GM12878 (cell line): ENCODE results near the gene ETF1. TPM values are rescaled to one million over a fixed set of nuclear protein-coding genes. Genes with fewer than 3 reads are reported as not detected.
A peak's percentile ranks its signal among the peaks of the same experiment; 100 is the strongest.

ENCODE experiments used
- ATAC-seq: fragments of 200-7000 bp; cut with Tn5 transposase; 3 replicates; pipeline ENCODE4 v1.9.1; 2020; ENCODE audit warnings: mild to moderate bottlenecking, moderate library complexity
- BruUV-seq: library from RNA; stranded (reverse); fragments of 400-500 nt; replicated peaks from 2 replicates; lab custom pipeline; 2021; lab: Mats Ljungman, UMichigan
- CTCF ChIA-PET: fragments of 300-600 bp; sonication (Branson Sonifier 250); formaldehyde crosslinking; extraction: SDS; loops from one replicate; lab custom pipeline; 2021; ENCODE audit warnings: inconsistent platforms; lab: Yijun Ruan, JAX
- POLR2A ChIA-PET: fragments of 350-600 bp; formaldehyde crosslinking; extraction: SDS; loops from one replicate; lab custom pipeline; 2021; ENCODE audit warnings: inconsistent platforms; lab: Charles Lee
- RAD21 ChIA-PET: fragments of 300-600 bp; sonication (Branson Sonifier 250); formaldehyde crosslinking; loops from one replicate; lab custom pipeline; 2023; ENCODE audit warnings: antibody characterized with exemption; ENCODE audit not compliant: unreplicated experiment; lab: Charles Lee
- SMC1A ChIA-PET: fragments of 300-600 bp; sonication (Branson Sonifier 250); formaldehyde crosslinking; loops from one replicate; lab custom pipeline; 2023; ENCODE audit not compliant: unreplicated experiment, uncharacterized antibody; lab: Charles Lee
- DNase-seq: peaks from one replicate; pipeline ENCODE4 v3.0.0-alpha.2; 2011; ENCODE audit warnings: low read depth, low spot score
- FAIRE-seq: peaks from 3 replicates; lab custom pipeline; 2011; peaks lifted over from hg19 to GRCh38; lab: Jason Lieb, UNC
- H2AFZ ChIP-seq: 2 replicates; pipeline ENCODE4 v1.6.0; 2011; ENCODE audit warnings: low read depth, low read length, control low read depth; ENCODE audit not compliant: control insufficient read depth
- H3K27ac ChIP-seq: 2 replicates; pipeline ENCODE4 v1.5.1; 2011; ENCODE audit warnings: control low read depth; ENCODE audit not compliant: control insufficient read depth, insufficient read depth
- H3K27me3 ChIP-seq, 2 experiments: replicated peaks in 1 of 2; 2 replicates each; pipeline versions ENCODE4 v1.6.0 to v1.6.1; 2011; ENCODE audit warnings: low read length in 1 of 2; ENCODE audit not compliant: control insufficient read depth in 2 of 2, insufficient read depth in 2 of 2
- H3K36me3 ChIP-seq, 2 experiments: 2 replicates each; pipeline ENCODE4 v1.5.1; 2011; ENCODE audit warnings: low read length in 1 of 2; ENCODE audit not compliant: control insufficient read depth in 2 of 2, insufficient read depth in 2 of 2
- H3K4me1 ChIP-seq: 2 replicates; pipeline ENCODE4 v1.6.1; 2011; ENCODE audit warnings: mild to moderate bottlenecking, low read length, moderate library complexity, mixed read lengths; ENCODE audit not compliant: control insufficient read depth, insufficient read depth
- H3K4me2 ChIP-seq: 2 replicates; pipeline ENCODE4 v1.6.0; 2011; ENCODE audit warnings: control low read depth; ENCODE audit not compliant: control insufficient read depth, insufficient read depth
- H3K4me3 ChIP-seq: fragments of 200-600 bp; sonication (generic); 2 replicates; pipeline ENCODE4 v1.5.1; 2016
- H3K79me2 ChIP-seq: 2 replicates; pipeline ENCODE4 v1.6.0; 2011; ENCODE audit warnings: low read length; ENCODE audit not compliant: control insufficient read depth, insufficient read depth
- H3K9ac ChIP-seq: 2 replicates; pipeline ENCODE4 v1.8.0; 2011; ENCODE audit warnings: low read length, control low read depth, mixed read lengths; ENCODE audit not compliant: control insufficient read depth, insufficient read depth
- H3K9me3 ChIP-seq: replicated peaks from 3 replicates; pipeline ENCODE4 v1.5.1; 2011; ENCODE audit warnings: mild to moderate bottlenecking, low read length; ENCODE audit not compliant: control insufficient read depth, insufficient read depth
- H4K20me1 ChIP-seq: 2 replicates; pipeline ENCODE4 v1.6.0; 2011; ENCODE audit not compliant: control insufficient read depth, insufficient read depth
- ATF3 ChIP-seq: IDR thresholded peaks from 2 replicates; pipeline ENCODE4 v1.6.1; 2011; ENCODE audit warnings: low read depth, mild to moderate bottlenecking, low read length, moderate library complexity, borderline replicate concordance; ENCODE audit errors: extremely low read depth
- BCL11A ChIP-seq: IDR thresholded peaks from 2 replicates; pipeline ENCODE4 v1.6.1; 2011; ENCODE audit warnings: low read depth, low read length
- CBFB ChIP-seq: IDR thresholded peaks from 2 replicates; pipeline ENCODE4 v1.6.1; 2016; ENCODE audit warnings: antibody characterized with exemption, low read depth
- CHD1 ChIP-seq: IDR thresholded peaks from 2 replicates; pipeline ENCODE4 v1.6.1; 2012; ENCODE audit warnings: low read depth, low read length, improper control_type of control experiment
- E4F1 ChIP-seq: fragments of 450-650 bp; IDR thresholded peaks from 2 replicates; pipeline ENCODE4 v1.6.1; 2018; ENCODE audit warnings: borderline replicate concordance, mild to moderate bottlenecking; ENCODE audit not compliant: partially characterized antibody
- EZH2 ChIP-seq: IDR thresholded peaks from 2 replicates; pipeline ENCODE4 v1.6.1; 2012; ENCODE audit warnings: low read depth, mild to moderate bottlenecking, control low read depth, inconsistent platforms, low read length, borderline replicate concordance; ENCODE audit not compliant: control insufficient read depth
- FOXK2 ChIP-seq: fragments of 450-650 bp; IDR thresholded peaks from 2 replicates; pipeline ENCODE4 v1.6.1; 2017; ENCODE audit warnings: mild to moderate bottlenecking, moderate library complexity
- JUNB ChIP-seq: IDR thresholded peaks from 2 replicates; pipeline ENCODE4 v1.6.1; 2016; ENCODE audit warnings: antibody characterized with exemption, mild to moderate bottlenecking
- KAT2A ChIP-seq: conservative IDR thresholded peaks from 2 replicates; pipeline ENCODE4 v1.6.1; 2011; ENCODE audit warnings: low read depth, low read length; ENCODE audit not compliant: control insufficient read depth
- KLF5 ChIP-seq: fragments of 450-650 bp; IDR thresholded peaks from 2 replicates; pipeline ENCODE4 v1.6.1; 2014; ENCODE audit warnings: mild to moderate bottlenecking; ENCODE audit not compliant: partially characterized antibody
- NR2C2 ChIP-seq: IDR thresholded peaks from 2 replicates; pipeline ENCODE4 v1.6.1; 2011; ENCODE audit warnings: borderline replicate concordance, low read depth; ENCODE audit not compliant: control insufficient read depth, insufficient read length
- PBX3 ChIP-seq: IDR thresholded peaks from 2 replicates; pipeline ENCODE4 v1.6.1; 2011; ENCODE audit warnings: mild to moderate bottlenecking, low read depth, low read length, moderate library complexity; ENCODE audit not compliant: insufficient replicate concordance
- RAD21 ChIP-seq: IDR thresholded peaks from 2 replicates; pipeline ENCODE4 v1.6.1; 2011; ENCODE audit warnings: mild to moderate bottlenecking, low read depth, low read length, moderate library complexity; ENCODE audit not compliant: insufficient read depth
- SP1 ChIP-seq: IDR thresholded peaks from one replicate; pipeline ENCODE4 v1.6.1; 2011; ENCODE audit warnings: low read depth, low read length
- STAT3 ChIP-seq: IDR thresholded peaks from 2 replicates; pipeline ENCODE4 v1.6.1; 2011; ENCODE audit warnings: low read depth, low read length, improper control_type of control experiment
- TBL1XR1 ChIP-seq: IDR thresholded peaks from 2 replicates; pipeline ENCODE4 v1.6.1; 2012; ENCODE audit warnings: low read depth, low read length, improper control_type of control experiment
- TCF12 ChIP-seq: IDR thresholded peaks from 2 replicates; pipeline ENCODE4 v1.6.1; 2011; ENCODE audit warnings: low read depth, mild to moderate bottlenecking, low read length
- YBX1 ChIP-seq: fragments of 450-650 bp; IDR thresholded peaks from 2 replicates; pipeline ENCODE4 v1.6.1; 2016; ENCODE audit warnings: antibody characterized with exemption
- ZNF207 ChIP-seq: fragments of 450-650 bp; IDR thresholded peaks from 2 replicates; pipeline ENCODE4 v1.6.1; 2014; ENCODE audit warnings: antibody characterized with exemption, mild to moderate bottlenecking, borderline replicate concordance
- ZNF217 ChIP-seq: fragments of 450-650 bp; IDR thresholded peaks from 2 replicates; pipeline ENCODE4 v1.6.1; 2017; ENCODE audit warnings: antibody characterized with exemption, mild to moderate bottlenecking
- ZZZ3 ChIP-seq: IDR thresholded peaks from 2 replicates; pipeline ENCODE4 v1.6.1; 2011; ENCODE audit warnings: low read depth; ENCODE audit not compliant: control insufficient read depth, insufficient read length
- WGBS: methylation state at CpG from one replicate; pipeline ENCODE4 v1.1.6; 2016; ENCODE audit warnings: low lambda C conversion rate; ENCODE audit not compliant: insufficient replicate concordance, insufficient coverage; ENCODE audit errors: missing lambda C conversion rate; 5-methylcytosine and 5-hydroxymethylcytosine counted together
- in situ Hi-C: fragments of 300-500 bp; cut with MboI; formaldehyde crosslinking; loops from 9 replicates; pipeline ENCODE4 v1.14.3; 2018; ENCODE audit warnings: mixed read lengths
- intact Hi-C: fragments of 100-400 bp; cut with micrococcal nuclease; formaldehyde crosslinking; loops from one replicate; pipeline ENCODE4 v1.14.2; 2022; ENCODE audit not compliant: unreplicated experiment
- polyA plus RNA-seq, 11 experiments: library from polyadenylated mRNA; depleted of rRNA in 4 of 11; unstranded in 6 of 11; stranded (reverse) in 5 of 11; fragments of >200 nt; fragmentation: Nextera tagmentation in 4 of 11; fragmentation: Illumina TruSeq in 1 of 11; extraction: Ambion mirVana in 4 of 11; extraction: Trizol in 1 of 11; gene quantifications; 1 replicate in 1 of 11; 2 replicates in 10 of 11; pipeline versions ENCODE4 v1.2.1 to v1.2.3, GENCODE V29; 2011 to 2016; ENCODE audit warnings: inconsistent platforms in 2 of 11, missing spikeins in 2 of 11, low read depth in 1 of 11
- total RNA-seq, 4 experiments: library from RNA; depleted of rRNA in 3 of 4; stranded (reverse); fragments of >200 nt in 3 of 4; fragmentation: Illumina TruSeq in 1 of 4; extraction: Trizol in 1 of 4; gene quantifications; 2 replicates each; pipeline versions ENCODE4 v1.2.1 to v1.2.3, GENCODE V29; 2013 to 2021

Gene ETF1
- total and polyA plus RNA-seq, 10 of the 15 experiments (the other 5 are each of a cell fraction or from before 2014, with no cell fraction given), result 29.8 to 145 (median 108) TPM

GRCh38 chr5:138542180-138542955, 668 bp downstream of the ETF1 start:
- DNase-seq (no peak), FAIRE-seq (no peak), ATAC-seq (peak; percentile 2)
- POLR2A ChIA-PET, result interaction anchor here (0.6 to 3.4 kb wide), 9 partner anchors 8 to 848 kb away, joined by 3 to 26 read pairs (median 5); partner anchors contain the start of genes BRD8, HSPA9 and MZB1
- no peaks in the 10 kb centered on the region for H4K20me1 ChIP-seq
- H3K9me3 ChIP-seq, result no peaks in the 10 kb centered on the region
- H3K27ac ChIP-seq, result peak overlapping the region; percentile 89
- RAD21 ChIA-PET, result interaction anchor here (1.0 to 2.0 kb wide), 4 partner anchors 33 to 211 kb away, joined by 3 to 16 read pairs (median 8); partner anchors contain the start of genes CDC25C, EGR1 and HSPA9
- CTCF ChIA-PET, result interaction anchor here (0.6 to 2.4 kb wide), 8 partner anchors 11 to 190 kb away, joined by 3 to 13 read pairs (median 4); partner anchors contain the start of genes EGR1 and KDM3B
- peaks cover 17% of the 10 kb centered on the region for H3K4me1 ChIP-seq
- H3K4me2 ChIP-seq, result peak overlapping the region; percentile 78
- BruUV-seq, result TSS peak; percentile 62
- peak overlapping the region; percentile 77 for H2AFZ ChIP-seq
- H3K4me3 ChIP-seq, result peak overlapping the region; percentile 99
- SMC1A ChIA-PET, result interaction anchor here (1.0 kb wide), 1 partner anchor 11 kb away, joined by 3 read pairs; no protein-coding TSS in a partner anchor
- peak overlapping the region; percentile 99 for H3K9ac ChIP-seq
- peaks cover 89% of the 10 kb centered on the region for H3K79me2 ChIP-seq
- in situ Hi-C loops, result no loop called here
- no peaks in the 10 kb centered on the region; a peak in 1 of 4 replicates for H3K36me3 ChIP-seq
- intact Hi-C loops, result loop anchor here (5.0 kb wide), 1 partner anchor 205 kb away; the partner anchor contains the start of gene FAM53C
- under 1% methylated on average over 45 of the region's 47 CpGs for WGBS
- no peaks in the 10 kb centered on the region for H3K27me3 ChIP-seq
- TF ChIP-seq JUNB (no peak), ATF3 (no peak), FOXK2 (no peak), KAT2A (no peak), E4F1 (no peak), STAT3 (no peak), TCF12 (no peak), ZNF207 (no peak), BCL11A (no peak), SP1 (no peak), ZZZ3 (no peak), CHD1 (no peak), TBL1XR1 (no peak), CBFB (peak; percentile 50; the same call in 1 of the 2 replicates), NR2C2 (no peak), YBX1 (no peak), EZH2 (no peak), PBX3 (no peak), ZNF217 (no peak), RAD21 (no peak), KLF5 (no peak)
